GM18870 (cell line): ENCODE measurements around the gene SLA2.
"Not testable (repeated sequence)": the region's sequence is repeated elsewhere in the genome, so short reads cannot be mapped to it uniquely, and the experiment has no call there.

ENCODE experiments used
- ATAC-seq: cut with Tn5 transposase; IDR thresholded peaks from one replicate; pipeline ENCODE4 v1.9.1; 2021; ENCODE audit warnings: moderate library complexity; ENCODE audit not compliant: unreplicated experiment

The SLA2 gene

GRCh38 chr20:36611625-36612024, 34.4 kb downstream of the SLA2 start:
- no peak for ATAC-seq

GRCh38 chr20:36608388-36608728, 37.6 kb downstream of the SLA2 start:
- not testable (repeated sequence) for ATAC-seq

GRCh38 chr20:36607586-36608387, 38.2 kb downstream of the SLA2 start:
- no peak for ATAC-seq

GRCh38 chr20:36606158-36607066, 39.6 kb downstream of the SLA2 start:
- no peak for ATAC-seq

GRCh38 chr20:36605399-36606157, 40.4 kb downstream of the SLA2 start, which contains the start of gene RAB5IF:
TSS of gene RAB5IF (plus strand) at chr20:36605779. CDS start at chr20:36605952, 173 bp downstream.
- peak; percentile 77 for ATAC-seq

- ATAC-seq = peak; percentile 28
These were observed 41.0 kb downstream of the SLA2 start for GRCh38 chr20:36604952-36605398.

GRCh38 chr20:36601540-36601939, 44.5 kb downstream of the SLA2 start:
- no peak for ATAC-seq

GRCh38 chr20:36599912-36600345, 46.1 kb downstream of the SLA2 start:
- ATAC-seq = no peak

- ATAC-seq = no peak
These were observed 52.6 kb downstream of the SLA2 start for GRCh38 chr20:36593347-36593929.

GRCh38 chr20:36591854-36592641, 53.9 kb downstream of the SLA2 start:
- no peak for ATAC-seq

- no peak for ATAC-seq
These were observed 54.7 kb downstream of the SLA2 start for GRCh38 chr20:36591281-36591680.

- no peak for ATAC-seq
These were observed 58.5 kb downstream of the SLA2 start for GRCh38 chr20:36587388-36588070.

- ATAC-seq = no peak
These were observed 60.4 kb downstream of the SLA2 start for GRCh38 chr20:36585410-36586125.

- no peak for ATAC-seq
These were observed 61.9 kb downstream of the SLA2 start for GRCh38 chr20:36584018-36584481.

GRCh38 chr20:36582821-36583220, 63.2 kb downstream of the SLA2 start:
- ATAC-seq = no peak

GRCh38 chr20:36582322-36582721, 63.7 kb downstream of the SLA2 start:
- ATAC-seq = no peak

GRCh38 chr20:36579996-36580545, 65.9 kb downstream of the SLA2 start:
- ATAC-seq = no peak

GRCh38 chr20:36578356-36579041, 67.5 kb downstream of the SLA2 start:
- no peak for ATAC-seq
